K562 (cell line): ENCODE data around the gene CLDN7. TPM values are rescaled to one million over a fixed set of nuclear protein-coding genes. Genes with fewer than 3 reads are reported as not detected.
A peak's percentile ranks its signal among the peaks of the same experiment; 100 is the strongest.

Experiments used
- CREM ChIP-seq: IDR thresholded peaks from 2 replicates; pipeline ENCODE4 v1.6.1; 2014; ENCODE audit warnings: antibody characterized with exemption, low read depth
- DMBX1 ChIP-seq: fragments of 250-450 bp; sonication (Bioruptor Pico); IDR thresholded peaks from 2 replicates; pipeline ENCODE4 v1.8.0; 2022; ENCODE audit warnings: inconsistent platforms, mild to moderate bottlenecking, moderate library complexity, borderline replicate concordance
- HMGN3 ChIP-seq: IDR thresholded peaks from 2 replicates; pipeline ENCODE4 v1.6.1; 2011; ENCODE audit warnings: borderline replicate concordance, low read depth, mild to moderate bottlenecking, mixed read lengths, low read length; ENCODE audit not compliant: insufficient read length; ENCODE audit errors: extremely low read depth
- KHSRP ChIP-seq: fragments of 450-650 bp; IDR thresholded peaks from 2 replicates; pipeline ENCODE4 v1.6.1; 2017
- MCM7 ChIP-seq, 2 experiments: fragments of 450-650 bp; IDR thresholded peaks; 2 replicates each; pipeline ENCODE4 v1.6.1; 2016 to 2018
- MYC ChIP-seq, 2 experiments: fragments of 250-450 bp in 1 of 2; sonication (Bioruptor Pico) in 1 of 2; IDR thresholded peaks; 2 replicates each; pipeline versions ENCODE4 v1.5.1 to v1.6.1; 2012 to 2021; ENCODE audit warnings: low read depth in 2 of 2, borderline replicate concordance in 1 of 2, improper control_type of control experiment in 1 of 2, low read length in 1 of 2, mild to moderate bottlenecking in 1 of 2, moderate library complexity in 1 of 2
- NFXL1 ChIP-seq: fragments of 450-650 bp; formaldehyde crosslinking; IDR thresholded peaks from 2 replicates; pipeline ENCODE4 v1.4.0; 2021; ENCODE audit warnings: mild to moderate bottlenecking
- NR1H2 ChIP-seq: sonication (generic); formaldehyde crosslinking; IDR thresholded peaks from 2 replicates; pipeline ENCODE4 v1.4.0; 2020; ENCODE audit warnings: mild to moderate bottlenecking, missing genetic modification reagents
- NR2F6 ChIP-seq: fragments of 450-650 bp; formaldehyde crosslinking; IDR thresholded peaks from 2 replicates; pipeline ENCODE4 v1.4.0; 2020; ENCODE audit warnings: mild to moderate bottlenecking
- PHF8 ChIP-seq: fragments of 200-600 bp; sonication (generic); IDR thresholded peaks from 2 replicates; pipeline ENCODE4 v1.6.1; 2012; ENCODE audit warnings: mixed run types, mild to moderate bottlenecking, inconsistent platforms, low read length, moderate library complexity, borderline replicate concordance
- SMAD4 ChIP-seq: fragments of 250-450 bp; sonication (Bioruptor Pico); conservative IDR thresholded peaks from 2 replicates; pipeline ENCODE4 v1.8.0; 2021; ENCODE audit warnings: inconsistent platforms, mild to moderate bottlenecking, moderate library complexity
- SMARCA4 ChIP-seq: fragments of 450-650 bp; IDR thresholded peaks from 2 replicates; pipeline ENCODE4 v1.6.1; 2016
- SNIP1 ChIP-seq: fragments of 450-650 bp; IDR thresholded peaks from 2 replicates; pipeline ENCODE4 v1.7.1; 2017; ENCODE audit warnings: low read depth, mild to moderate bottlenecking
- STAT5A ChIP-seq: IDR thresholded peaks from 2 replicates; pipeline ENCODE4 v1.6.1; 2012; ENCODE audit warnings: low read length, inconsistent platforms, borderline replicate concordance
- ZNF408 ChIP-seq: fragments of 250-450 bp; sonication (Bioruptor Pico); IDR thresholded peaks from 2 replicates; pipeline ENCODE4 v1.4.0; 2020; ENCODE audit warnings: low read depth, mild to moderate bottlenecking, moderate library complexity
- ZNF583 ChIP-seq: fragments of 250-450 bp; sonication (Bioruptor Pico); IDR thresholded peaks from 2 replicates; pipeline ENCODE4 v1.4.0; 2020
- polyA plus RNA-seq, 8 experiments: library from polyadenylated mRNA; depleted of rRNA in 4 of 8; stranded (reverse) in 5 of 8; unstranded in 3 of 8; fragments of >200 nt; fragmentation: Nextera tagmentation in 2 of 8; fragmentation: Illumina TruSeq in 1 of 8; extraction: Ambion mirVana in 2 of 8; extraction: Trizol in 1 of 8; gene quantifications; 2 replicates each; pipeline versions ENCODE4 v1.2.1 to v1.2.3, GENCODE V29; 2011 to 2014; ENCODE audit warnings: inconsistent platforms in 1 of 8, missing spikeins in 1 of 8
- total RNA-seq, 7 experiments: library from RNA; depleted of rRNA in 6 of 7; stranded (reverse); fragments of >200 nt in 6 of 7; fragmentation: Illumina TruSeq in 2 of 7; extraction: Trizol in 2 of 7; gene quantifications; 2 replicates each; pipeline versions ENCODE4 v1.2.1 to v1.2.3, GENCODE V29; 2011 to 2021; ENCODE audit warnings: low replicate concordance in 1 of 7
- TF ChIP-seq, protein P1 (sequence below): fragments of 200-400 bp; formaldehyde crosslinking; IDR thresholded peaks from 2 replicates; pipeline ENCODE4 v1.6.1; 2017; ENCODE audit warnings: mild to moderate bottlenecking, low read depth, low read length, moderate library complexity
- TF ChIP-seq, protein P2 (sequence below): sonication (generic); formaldehyde crosslinking; IDR thresholded peaks from 2 replicates; pipeline ENCODE4 v1.4.0; 2020; ENCODE audit warnings: mild to moderate bottlenecking, missing genetic modification reagents
- TF ChIP-seq, protein P3 (sequence below), 2 experiments: fragments of 450-650 bp in 1 of 2; sonication (generic) in 1 of 2; formaldehyde crosslinking; conservative IDR thresholded peaks; 2 replicates each; pipeline versions ENCODE4 v1.4.0 to v1.8.1; 2020 to 2022; ENCODE audit warnings: mild to moderate bottlenecking in 1 of 2, missing genetic modification reagents in 1 of 2
- TF ChIP-seq, protein P4 (sequence below): fragments of 200-800 bp; sonication (Bioruptor generic); IDR thresholded peaks from 2 replicates; pipeline ENCODE4 v1.6.1; 2017; ENCODE audit warnings: missing genetic modification characterization, missing compliant biosample characterization

CLDN7 gene
- total and polyA plus RNA-seq, 9 of the 15 experiments (the other 6 are each of a cell fraction or from before 2014, with no cell fraction given) = 2.2 to 14.5 (median 7.6) TPM

DNA sequence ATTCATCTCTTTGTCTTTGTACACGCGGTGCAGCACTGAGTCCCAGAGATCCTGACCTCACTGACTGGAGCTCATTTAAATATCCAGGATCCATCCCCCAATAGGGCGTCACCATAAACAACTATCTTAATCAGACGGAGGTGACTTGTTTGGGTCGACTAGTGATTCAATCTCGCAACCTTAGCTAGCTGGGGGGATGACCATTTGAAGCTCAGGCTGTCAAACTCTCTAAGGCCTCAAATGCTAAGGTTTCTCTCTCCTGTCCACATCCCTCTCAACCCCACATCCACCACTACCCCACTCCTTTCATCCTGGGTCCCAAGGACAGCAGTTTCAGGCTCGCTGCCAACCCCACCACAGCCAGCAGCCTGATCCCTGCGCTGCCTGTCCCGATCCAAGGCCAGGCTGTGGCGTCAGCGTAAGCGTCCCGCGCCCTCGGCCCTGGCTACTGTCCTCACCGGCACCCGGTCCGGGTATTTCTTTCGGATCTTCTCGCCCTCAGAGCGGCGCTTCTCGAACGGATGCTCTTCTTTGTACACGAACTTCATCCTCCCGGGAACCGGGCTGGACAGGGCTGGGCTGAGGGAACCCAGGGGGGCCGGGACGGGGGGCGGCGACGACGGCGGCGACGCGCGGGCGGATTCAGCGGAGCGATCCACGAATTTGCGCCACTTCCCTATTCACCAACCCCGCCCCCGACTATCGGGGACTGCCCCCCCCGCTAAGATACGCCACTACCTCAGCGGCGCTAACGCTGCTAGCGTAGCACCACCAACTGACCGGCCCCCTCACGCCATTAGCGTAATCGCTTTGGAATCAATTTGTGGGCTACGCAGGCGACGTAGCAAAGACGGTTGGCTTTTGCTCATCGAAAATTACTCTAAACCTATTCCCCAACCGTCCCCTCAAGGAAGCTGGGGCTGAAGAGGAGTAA is 20.2 kb downstream of the CLDN7 start, which contains the start of gene GABARAP (continued):
- TF ChIP-seq, protein P1, sequence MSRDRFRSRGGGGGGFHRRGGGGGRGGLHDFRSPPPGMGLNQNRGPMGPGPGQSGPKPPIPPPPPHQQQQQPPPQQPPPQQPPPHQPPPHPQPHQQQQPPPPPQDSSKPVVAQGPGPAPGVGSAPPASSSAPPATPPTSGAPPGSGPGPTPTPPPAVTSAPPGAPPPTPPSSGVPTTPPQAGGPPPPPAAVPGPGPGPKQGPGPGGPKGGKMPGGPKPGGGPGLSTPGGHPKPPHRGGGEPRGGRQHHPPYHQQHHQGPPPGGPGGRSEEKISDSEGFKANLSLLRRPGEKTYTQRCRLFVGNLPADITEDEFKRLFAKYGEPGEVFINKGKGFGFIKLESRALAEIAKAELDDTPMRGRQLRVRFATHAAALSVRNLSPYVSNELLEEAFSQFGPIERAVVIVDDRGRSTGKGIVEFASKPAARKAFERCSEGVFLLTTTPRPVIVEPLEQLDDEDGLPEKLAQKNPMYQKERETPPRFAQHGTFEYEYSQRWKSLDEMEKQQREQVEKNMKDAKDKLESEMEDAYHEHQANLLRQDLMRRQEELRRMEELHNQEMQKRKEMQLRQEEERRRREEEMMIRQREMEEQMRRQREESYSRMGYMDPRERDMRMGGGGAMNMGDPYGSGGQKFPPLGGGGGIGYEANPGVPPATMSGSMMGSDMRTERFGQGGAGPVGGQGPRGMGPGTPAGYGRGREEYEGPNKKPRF = peak; percentile 81
- TF ChIP-seq MCM7 (IDR thresholded peaks at IDR 0.05) (no peak), STAT5A (no peak), SNIP1 (no peak), ZNF408 (no peak), MYC (IDR thresholded peaks at IDR 0.05; ENCODE audit: low read depth, low read length) (peak; percentile 11; the same call in 1 of the 2 replicates), MYC (CRISPR knock-in tag; IDR thresholded peaks at IDR 0.05; ENCODE audit: borderline replicate concordance, low read depth) (no peak), NFXL1 (CRISPR knock-in tag) (no peak), CREM (peak; percentile 69), HMGN3 (no peak), KHSRP (no peak), PHF8 (peak; percentile 59; the same call in 1 of the 2 replicates), ZNF583 (CRISPR knock-in tag) (no peak), SMARCA4 (no peak), NR1H2 (CRISPR knock-in tag) (no peak), DMBX1 (no peak), NR2F6 (CRISPR knock-in tag) (0 out of 2 replicates have a peak, but pooled peaks have one; percentile 32), SMAD4 (CRISPR knock-in tag) (peak; percentile 33)
- TF ChIP-seq, protein P2, sequence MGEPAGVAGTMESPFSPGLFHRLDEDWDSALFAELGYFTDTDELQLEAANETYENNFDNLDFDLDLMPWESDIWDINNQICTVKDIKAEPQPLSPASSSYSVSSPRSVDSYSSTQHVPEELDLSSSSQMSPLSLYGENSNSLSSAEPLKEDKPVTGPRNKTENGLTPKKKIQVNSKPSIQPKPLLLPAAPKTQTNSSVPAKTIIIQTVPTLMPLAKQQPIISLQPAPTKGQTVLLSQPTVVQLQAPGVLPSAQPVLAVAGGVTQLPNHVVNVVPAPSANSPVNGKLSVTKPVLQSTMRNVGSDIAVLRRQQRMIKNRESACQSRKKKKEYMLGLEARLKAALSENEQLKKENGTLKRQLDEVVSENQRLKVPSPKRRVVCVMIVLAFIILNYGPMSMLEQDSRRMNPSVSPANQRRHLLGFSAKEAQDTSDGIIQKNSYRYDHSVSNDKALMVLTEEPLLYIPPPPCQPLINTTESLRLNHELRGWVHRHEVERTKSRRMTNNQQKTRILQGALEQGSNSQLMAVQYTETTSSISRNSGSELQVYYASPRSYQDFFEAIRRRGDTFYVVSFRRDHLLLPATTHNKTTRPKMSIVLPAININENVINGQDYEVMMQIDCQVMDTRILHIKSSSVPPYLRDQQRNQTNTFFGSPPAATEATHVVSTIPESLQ = no peak
- TF ChIP-seq, protein P3, sequence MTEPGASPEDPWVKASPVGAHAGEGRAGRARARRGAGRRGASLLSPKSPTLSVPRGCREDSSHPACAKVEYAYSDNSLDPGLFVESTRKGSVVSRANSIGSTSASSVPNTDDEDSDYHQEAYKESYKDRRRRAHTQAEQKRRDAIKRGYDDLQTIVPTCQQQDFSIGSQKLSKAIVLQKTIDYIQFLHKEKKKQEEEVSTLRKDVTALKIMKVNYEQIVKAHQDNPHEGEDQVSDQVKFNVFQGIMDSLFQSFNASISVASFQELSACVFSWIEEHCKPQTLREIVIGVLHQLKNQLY (CRISPR knock-in tag; conservative IDR thresholded peaks at IDR 0.05) = no peak
- TF ChIP-seq, protein P4, sequence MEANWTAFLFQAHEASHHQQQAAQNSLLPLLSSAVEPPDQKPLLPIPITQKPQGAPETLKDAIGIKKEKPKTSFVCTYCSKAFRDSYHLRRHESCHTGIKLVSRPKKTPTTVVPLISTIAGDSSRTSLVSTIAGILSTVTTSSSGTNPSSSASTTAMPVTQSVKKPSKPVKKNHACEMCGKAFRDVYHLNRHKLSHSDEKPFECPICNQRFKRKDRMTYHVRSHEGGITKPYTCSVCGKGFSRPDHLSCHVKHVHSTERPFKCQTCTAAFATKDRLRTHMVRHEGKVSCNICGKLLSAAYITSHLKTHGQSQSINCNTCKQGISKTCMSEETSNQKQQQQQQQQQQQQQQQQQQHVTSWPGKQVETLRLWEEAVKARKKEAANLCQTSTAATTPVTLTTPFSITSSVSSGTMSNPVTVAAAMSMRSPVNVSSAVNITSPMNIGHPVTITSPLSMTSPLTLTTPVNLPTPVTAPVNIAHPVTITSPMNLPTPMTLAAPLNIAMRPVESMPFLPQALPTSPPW (CRISPR knock-in tag) = peak; percentile 90
